DND-41 (cell line): ENCODE results near the gene GRID1.

Source experiments
- ATAC-seq: fragments of 200-7000 bp; cut with Tn5 transposase; 3 replicates; pipeline ENCODE4 v1.9.1; 2021; ENCODE audit warnings: low read depth; ENCODE audit not compliant: insufficient read depth
- DNase-seq: peaks from one replicate; pipeline ENCODE4 v3.0.0-alpha.2; 2020
- H2AFZ ChIP-seq: 2 replicates; pipeline ENCODE4 v1.6.0; 2012; ENCODE audit warnings: low read depth, low read length
- H3K27ac ChIP-seq: 2 replicates; pipeline ENCODE4 v1.5.1; 2012; ENCODE audit warnings: low read length, inconsistent platforms
- H3K27me3 ChIP-seq: fragments of 200-600 bp; sonication (generic); 2 replicates; pipeline ENCODE4 v1.6.0; 2012; ENCODE audit warnings: low read length, mild to moderate bottlenecking, inconsistent platforms; ENCODE audit not compliant: insufficient read depth, poor library complexity
- H3K36me3 ChIP-seq: 2 replicates; pipeline ENCODE4 v1.5.1; 2012; ENCODE audit warnings: low read length, inconsistent platforms; ENCODE audit not compliant: insufficient read depth
- H3K4me1 ChIP-seq: 2 replicates; pipeline ENCODE4 v1.5.1; 2012; ENCODE audit warnings: mild to moderate bottlenecking, low read length; ENCODE audit not compliant: insufficient read depth
- H3K4me2 ChIP-seq: 2 replicates; pipeline ENCODE4 v1.6.0; 2012; ENCODE audit warnings: mild to moderate bottlenecking, moderate library complexity, low read length, inconsistent platforms; ENCODE audit not compliant: insufficient read depth
- H3K4me3 ChIP-seq, 2 experiments: fragments of 200-600 bp in 1 of 2; shearing (Covaris generic) in 1 of 2; 2 replicates each; pipeline ENCODE4 v1.5.1; 2012 to 2016; ENCODE audit warnings: inconsistent platforms in 2 of 2, low read length in 2 of 2, mild to moderate bottlenecking in 2 of 2, low read depth in 1 of 2, moderate library complexity in 1 of 2
- H3K79me2 ChIP-seq: 2 replicates; pipeline ENCODE4 v1.6.0; 2012; ENCODE audit warnings: low read length, inconsistent platforms; ENCODE audit not compliant: insufficient read depth
- H3K9ac ChIP-seq: 2 replicates; pipeline ENCODE4 v1.6.0; 2012; ENCODE audit warnings: low read depth, mild to moderate bottlenecking, inconsistent platforms, low read length, moderate library complexity
- H3K9me3 ChIP-seq: 2 replicates; pipeline ENCODE4 v1.5.1; 2012; ENCODE audit warnings: low read length, moderate library complexity, mild to moderate bottlenecking, inconsistent platforms; ENCODE audit not compliant: insufficient read depth, severe bottlenecking
- H4K20me1 ChIP-seq: 2 replicates; pipeline ENCODE4 v1.6.0; 2012; ENCODE audit warnings: low read length; ENCODE audit not compliant: insufficient read depth
- EZH2 ChIP-seq: IDR thresholded peaks from 3 replicates; pipeline ENCODE4 v1.6.1; 2012; ENCODE audit warnings: borderline replicate concordance, low read depth, mild to moderate bottlenecking, moderate library complexity, low read length, inconsistent platforms; ENCODE audit not compliant: severe bottlenecking
- TF ChIP-seq, protein P1 (sequence below): IDR thresholded peaks from 2 replicates; pipeline ENCODE4 v1.5.1; 2012; ENCODE audit warnings: borderline replicate concordance, low read length, moderate library complexity, mild to moderate bottlenecking; ENCODE audit not compliant: poor library complexity, severe bottlenecking; ENCODE audit errors: extremely low read depth

The GRID1 gene

GRCh38 chr10:86068231-86069054 is 298.2 kb downstream of the GRID1 start:
- H2AFZ ChIP-seq: no peak overlapping the region
- no peaks in the 10 kb centered on the region for H3K9me3 ChIP-seq
- no peaks in the 10 kb centered on the region; the same call in 1 of the 2 replicates for H4K20me1 ChIP-seq
- no peak for DNase-seq
- no peaks in the 10 kb centered on the region for H3K4me1 ChIP-seq
- TF ChIP-seq, protein P1, sequence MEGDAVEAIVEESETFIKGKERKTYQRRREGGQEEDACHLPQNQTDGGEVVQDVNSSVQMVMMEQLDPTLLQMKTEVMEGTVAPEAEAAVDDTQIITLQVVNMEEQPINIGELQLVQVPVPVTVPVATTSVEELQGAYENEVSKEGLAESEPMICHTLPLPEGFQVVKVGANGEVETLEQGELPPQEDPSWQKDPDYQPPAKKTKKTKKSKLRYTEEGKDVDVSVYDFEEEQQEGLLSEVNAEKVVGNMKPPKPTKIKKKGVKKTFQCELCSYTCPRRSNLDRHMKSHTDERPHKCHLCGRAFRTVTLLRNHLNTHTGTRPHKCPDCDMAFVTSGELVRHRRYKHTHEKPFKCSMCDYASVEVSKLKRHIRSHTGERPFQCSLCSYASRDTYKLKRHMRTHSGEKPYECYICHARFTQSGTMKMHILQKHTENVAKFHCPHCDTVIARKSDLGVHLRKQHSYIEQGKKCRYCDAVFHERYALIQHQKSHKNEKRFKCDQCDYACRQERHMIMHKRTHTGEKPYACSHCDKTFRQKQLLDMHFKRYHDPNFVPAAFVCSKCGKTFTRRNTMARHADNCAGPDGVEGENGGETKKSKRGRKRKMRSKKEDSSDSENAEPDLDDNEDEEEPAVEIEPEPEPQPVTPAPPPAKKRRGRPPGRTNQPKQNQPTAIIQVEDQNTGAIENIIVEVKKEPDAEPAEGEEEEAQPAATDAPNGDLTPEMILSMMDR: peak; percentile 37
- TF ChIP-seq EZH2: no peak
- H3K4me3 ChIP-seq: no peak overlapping the region
- H3K4me2 ChIP-seq: no peak overlapping the region
- H3K36me3 ChIP-seq: no peaks in the 10 kb centered on the region
- H3K9ac ChIP-seq: no peak overlapping the region
- H3K79me2 ChIP-seq: no peaks in the 10 kb centered on the region
- H3K27me3 ChIP-seq: peaks cover 14% of the 10 kb centered on the region
- ATAC-seq: no peak
- H3K27ac ChIP-seq: no peak overlapping the region

DNA sequence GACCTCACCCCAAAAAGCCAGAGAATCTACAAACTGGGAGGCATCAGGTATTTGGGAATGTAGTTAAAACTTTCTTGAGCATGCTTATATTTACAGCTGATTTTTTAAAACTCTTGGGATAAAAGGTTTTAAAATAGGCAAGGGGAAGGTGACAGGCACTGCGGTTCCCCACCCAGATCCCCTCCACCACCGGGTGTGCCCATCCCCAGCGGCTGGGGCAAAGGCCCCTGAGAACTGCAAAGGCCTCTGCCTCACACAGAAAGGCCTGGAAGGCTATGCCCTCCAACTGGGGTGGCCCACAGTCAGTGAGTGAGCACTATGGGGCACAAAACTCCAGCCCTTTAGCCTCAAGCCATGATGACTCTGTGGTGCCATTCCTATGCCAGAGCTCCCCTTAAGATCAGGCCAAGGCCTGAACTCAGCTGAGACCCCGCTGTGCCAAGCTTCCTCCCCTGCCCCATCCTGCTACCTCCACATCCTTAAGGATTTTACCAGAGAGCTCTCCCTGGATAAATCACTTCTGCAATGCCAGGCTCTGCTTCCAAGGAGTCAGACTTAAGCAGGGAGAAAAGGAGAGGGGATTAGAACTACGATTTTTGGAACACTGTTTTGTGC is 299.1 kb downstream of the GRID1 start:
- H3K9me3 ChIP-seq: no peaks in the 10 kb centered on the region
- H3K79me2 ChIP-seq: no peaks in the 10 kb centered on the region
- H3K27ac ChIP-seq: no peak overlapping the region
- H3K36me3 ChIP-seq: no peaks in the 10 kb centered on the region
- H3K4me1 ChIP-seq: no peaks in the 10 kb centered on the region
- TF ChIP-seq, protein P1: no peak
- no peak for TF ChIP-seq EZH2
- ATAC-seq: no peak
- no peak overlapping the region for H3K4me2 ChIP-seq
- H4K20me1 ChIP-seq: no peaks in the 10 kb centered on the region; the same call in 1 of the 2 replicates
- no peak overlapping the region for H3K4me3 ChIP-seq
- H2AFZ ChIP-seq: no peak overlapping the region
- no peak overlapping the region for H3K9ac ChIP-seq
- peaks cover 14% of the 10 kb centered on the region for H3K27me3 ChIP-seq
- DNase-seq: no peak

DNA sequence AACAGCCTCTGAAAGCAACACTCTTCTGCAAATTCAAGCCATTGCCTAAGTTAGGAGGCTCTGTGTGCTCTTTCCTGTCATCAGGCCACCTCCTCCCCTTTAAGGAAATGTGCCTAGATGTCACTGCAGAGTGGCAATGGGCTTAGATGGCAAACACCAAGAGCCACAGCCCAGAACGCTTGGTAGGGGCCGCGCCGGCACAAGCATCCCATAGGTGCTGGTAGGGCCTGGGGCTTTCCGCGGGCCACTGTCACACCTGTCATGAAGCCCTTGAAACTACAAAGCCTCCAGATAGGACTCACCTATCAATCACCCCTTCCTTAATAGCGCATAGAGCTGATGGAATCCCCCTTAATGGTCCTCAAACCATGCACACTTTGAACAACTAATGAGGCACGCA is 299.9 kb downstream of the GRID1 start:
- no peaks in the 10 kb centered on the region for H3K9me3 ChIP-seq
- H3K27ac ChIP-seq: no peak overlapping the region
- no peaks in the 10 kb centered on the region; the same call in 1 of the 2 replicates for H4K20me1 ChIP-seq
- no peaks in the 10 kb centered on the region for H3K36me3 ChIP-seq
- H3K27me3 ChIP-seq: peaks cover 11% of the 10 kb centered on the region
- H3K4me1 ChIP-seq: no peaks in the 10 kb centered on the region
- no peak overlapping the region for H3K4me2 ChIP-seq
- TF ChIP-seq, protein P1: no peak
- no peak for TF ChIP-seq EZH2
- no peaks in the 10 kb centered on the region for H3K79me2 ChIP-seq
- DNase-seq: no peak
- H3K9ac ChIP-seq: no peak overlapping the region
- H3K4me3 ChIP-seq: no peak overlapping the region
- H2AFZ ChIP-seq: no peak overlapping the region
- no peak for ATAC-seq
